Body of pancreas (tissue), 4 donors: ENCODE data around the gene C11orf87. TPM values are rescaled to one million over a fixed set of nuclear protein-coding genes. Genes with fewer than 3 reads are reported as not detected.

ENCODE experiments used
- ATAC-seq: fragments of 150-250 bp; one replicate; pipeline ENCODE4 v1.9.1; 2016
- DNase-seq, 4 donors: peaks; one replicate each; pipeline ENCODE4 v3.0.0-alpha.2; 2019
- H3K27ac ChIP-seq, 4 donors: fragments of 200-600 bp; sonication (generic); 1 replicate in 3 of 4; 2 replicates in 1 of 4; pipeline versions ENCODE4 v1.5.1 to v1.6.1; 2016 to 2019; ENCODE audit warnings: mild to moderate bottlenecking in 1 of 4, mixed read lengths in 1 of 4, moderate library complexity in 1 of 4
- H3K27me3 ChIP-seq, 2 donors: fragments of 200-600 bp; sonication (generic); one replicate each; pipeline ENCODE4 v1.6.0; 2016; ENCODE audit warnings: mild to moderate bottlenecking in 1 of 2
- H3K36me3 ChIP-seq, 2 donors: fragments of 200-600 bp; sonication (generic); replicated peaks in 1 of 2; 2 replicates each; pipeline ENCODE4 v1.5.1; 2016; ENCODE audit warnings: low read depth in 2 of 2; ENCODE audit not compliant: insufficient read depth in 1 of 2
- H3K4me1 ChIP-seq: fragments of 200-600 bp; sonication (generic); one replicate; pipeline ENCODE4 v1.6.0; 2016
- H3K4me3 ChIP-seq, 2 donors: fragments of 200-600 bp; sonication (generic); 1 replicate in 1 of 2; 2 replicates in 1 of 2; pipeline ENCODE4 v1.5.1; 2016 to 2019
- H3K9me3 ChIP-seq, 3 donors: fragments of 200-600 bp; sonication (generic); 1 replicate in 2 of 3; 2 replicates in 1 of 3; pipeline ENCODE4 v1.5.1; 2016
- CTCF ChIP-seq, 7 experiments: fragments of 450-650 bp in 4 of 7; fragments of 200-600 bp in 3 of 7; sonication (generic) in 3 of 7; IDR thresholded peaks; one replicate each; pipeline ENCODE4 v1.5.1; 2016 to 2019; ENCODE audit warnings: antibody characterized with exemption in 7 of 7
- POLR2A ChIP-seq, 3 donors: fragments of 450-650 bp; IDR thresholded peaks; one replicate each; pipeline ENCODE4 v1.6.1; 2016; ENCODE audit warnings: antibody characterized with exemption in 3 of 3, mild to moderate bottlenecking in 2 of 3
- WGBS, 2 donors: methylation state at CpG; one replicate each; pipeline ENCODE4 v1.1.5; 2017; 5-methylcytosine and 5-hydroxymethylcytosine counted together
- intact Hi-C: fragments of 100-400 bp; cut with DNase I; formaldehyde crosslinking; loops from one replicate; pipeline ENCODE4 v1.15.1; 2023
- total RNA-seq, 2 donors: library from RNA; depleted of rRNA; stranded (reverse); fragments of >200 nt; gene quantifications; one replicate each; pipeline ENCODE4 v1.1.0, GENCODE V29; 2016

Gene C11orf87
- total RNA-seq, 2 donors from 2014 or later: not detected

- intact Hi-C loops: no loop called here
- H3K4me3 ChIP-seq: no peak overlapping the region
- no peaks in the 10 kb centered on the region for H3K27me3 ChIP-seq
- no peak overlapping the region for H3K27ac ChIP-seq
- no peaks in the 10 kb centered on the region for H3K9me3 ChIP-seq
- no peaks in the 10 kb centered on the region for H3K4me1 ChIP-seq
- no peak for DNase-seq
- H3K36me3 ChIP-seq: no peaks in the 10 kb centered on the region
- no peak for ATAC-seq
- no peak for TF ChIP-seq POLR2A (IDR thresholded peaks at IDR 0.05)
- TF ChIP-seq CTCF (IDR thresholded peaks at IDR 0.05): no peak
These were observed 44.0 kb upstream of the C11orf87 start for GRCh38 chr11:109378034-109378433.

GRCh38 chr11:109383306-109383705 lies 38.7 kb upstream of the C11orf87 start:
- Histone ChIP-seq H3K36me3 (no peaks in the 10 kb centered on the region), H3K4me1 (no peaks in the 10 kb centered on the region), H3K4me3 (no peak overlapping the region), H3K9me3 (no peaks in the 10 kb centered on the region), H3K27me3 (no peaks in the 10 kb centered on the region), H3K27ac (no peak overlapping the region)
- WGBS, 2 donors: 65 to 80% methylated on average over 1 of the region's 1 CpG
- TF ChIP-seq POLR2A (IDR thresholded peaks at IDR 0.05) (no peak), CTCF (IDR thresholded peaks at IDR 0.05) (no peak)
- intact Hi-C loops: no loop called here
- ATAC-seq: no peak
- DNase-seq: no peak

- no peaks in the 10 kb centered on the region for H3K36me3 ChIP-seq
- H3K27me3 ChIP-seq: no peaks in the 10 kb centered on the region
- ATAC-seq (no peak), DNase-seq (no peak)
- no peak overlapping the region for H3K4me3 ChIP-seq
- WGBS, 2 donors: 63% methylated on average over 1 of the region's 1 CpG
- TF ChIP-seq CTCF (IDR thresholded peaks at IDR 0.05): no peak
- no peak for TF ChIP-seq POLR2A (IDR thresholded peaks at IDR 0.05)
- no peak overlapping the region for H3K27ac ChIP-seq
- intact Hi-C loops: no loop called here
- no peaks in the 10 kb centered on the region for H3K9me3 ChIP-seq
- H3K4me1 ChIP-seq: no peaks in the 10 kb centered on the region
These were observed 37.1 kb upstream of the C11orf87 start for GRCh38 chr11:109384873-109385272.

GRCh38 chr11:109388982-109389381 lies 33.0 kb upstream of the C11orf87 start:
- WGBS, 2 donors: 53 to 56% methylated on average over 3 of the region's 3 CpGs
- no peak for ATAC-seq
- H3K27ac ChIP-seq: no peak overlapping the region
- H3K27me3 ChIP-seq: no peaks in the 10 kb centered on the region
- H3K4me1 ChIP-seq: no peaks in the 10 kb centered on the region
- DNase-seq: no peak
- no peak overlapping the region for H3K4me3 ChIP-seq
- H3K36me3 ChIP-seq: no peaks in the 10 kb centered on the region
- no peak for TF ChIP-seq POLR2A (IDR thresholded peaks at IDR 0.05)
- TF ChIP-seq CTCF (IDR thresholded peaks at IDR 0.05): no peak
- no peaks in the 10 kb centered on the region for H3K9me3 ChIP-seq
- intact Hi-C loops: no loop called here

- Histone ChIP-seq H3K36me3 (no peaks in the 10 kb centered on the region), H3K4me1 (no peaks in the 10 kb centered on the region), H3K27ac (no peak overlapping the region), H3K4me3 (no peak overlapping the region), H3K27me3 (no peaks in the 10 kb centered on the region), H3K9me3 (no peaks in the 10 kb centered on the region)
- ATAC-seq (no peak), DNase-seq (no peak)
- no peak for TF ChIP-seq POLR2A (IDR thresholded peaks at IDR 0.05)
- TF ChIP-seq CTCF (IDR thresholded peaks at IDR 0.05): no peak
- intact Hi-C loops: no loop called here
- 68 to 86% methylated on average over 2 of the region's 2 CpGs for WGBS, 2 donors
These were observed 31.2 kb upstream of the C11orf87 start for GRCh38 chr11:109390752-109391151.
